HFF-Myc (cell line): Measurements from ENCODE around the gene IRAK2.

Source experiments
- DNase-seq: peaks from one replicate; pipeline ENCODE4 v3.0.0-alpha.2; 2011; ENCODE audit warnings: low read depth; ENCODE audit errors: extremely low read depth
- H3K4me3 ChIP-seq: replicated peaks from 2 replicates; pipeline ENCODE4 v1.5.1; 2011; ENCODE audit warnings: low read depth, mild to moderate bottlenecking, control low read depth, low read length
- TF ChIP-seq, protein P1 (sequence below): IDR thresholded peaks from 2 replicates; pipeline ENCODE4 v1.5.1; 2012; ENCODE audit warnings: mild to moderate bottlenecking, low read depth, low read length, control low read depth; ENCODE audit errors: missing control alignments

IRAK2 gene

DNA sequence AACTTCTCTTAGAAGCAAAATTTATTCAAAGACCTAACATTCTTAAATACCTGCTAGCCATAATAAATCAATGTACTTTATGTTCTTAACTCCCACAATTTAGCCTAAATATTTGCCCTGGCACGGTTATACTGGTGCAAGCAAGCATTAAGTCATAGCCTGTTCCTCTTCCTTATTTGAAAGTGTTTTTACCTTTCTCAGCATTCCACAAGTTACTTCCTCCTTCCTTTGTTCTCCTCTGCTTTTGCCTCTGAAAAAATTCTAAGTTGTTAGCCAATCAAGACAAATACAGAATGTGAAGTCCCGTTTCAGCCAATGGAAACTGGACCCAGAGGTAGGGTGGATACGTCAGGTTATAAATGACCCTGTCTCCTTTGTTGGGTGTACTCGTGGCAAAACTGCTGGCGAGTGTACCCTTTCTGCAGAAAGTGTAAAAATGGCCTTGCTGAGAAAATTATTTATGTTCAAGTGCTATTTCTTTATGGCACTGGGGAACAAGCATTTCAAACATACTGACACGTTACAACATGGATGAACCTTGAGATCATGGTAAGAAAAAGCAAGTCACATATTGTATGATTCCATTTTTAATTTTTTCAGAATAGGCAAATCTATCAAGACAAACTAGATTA lies 80.5 kb downstream of the IRAK2 start:
- TF ChIP-seq, protein P1, sequence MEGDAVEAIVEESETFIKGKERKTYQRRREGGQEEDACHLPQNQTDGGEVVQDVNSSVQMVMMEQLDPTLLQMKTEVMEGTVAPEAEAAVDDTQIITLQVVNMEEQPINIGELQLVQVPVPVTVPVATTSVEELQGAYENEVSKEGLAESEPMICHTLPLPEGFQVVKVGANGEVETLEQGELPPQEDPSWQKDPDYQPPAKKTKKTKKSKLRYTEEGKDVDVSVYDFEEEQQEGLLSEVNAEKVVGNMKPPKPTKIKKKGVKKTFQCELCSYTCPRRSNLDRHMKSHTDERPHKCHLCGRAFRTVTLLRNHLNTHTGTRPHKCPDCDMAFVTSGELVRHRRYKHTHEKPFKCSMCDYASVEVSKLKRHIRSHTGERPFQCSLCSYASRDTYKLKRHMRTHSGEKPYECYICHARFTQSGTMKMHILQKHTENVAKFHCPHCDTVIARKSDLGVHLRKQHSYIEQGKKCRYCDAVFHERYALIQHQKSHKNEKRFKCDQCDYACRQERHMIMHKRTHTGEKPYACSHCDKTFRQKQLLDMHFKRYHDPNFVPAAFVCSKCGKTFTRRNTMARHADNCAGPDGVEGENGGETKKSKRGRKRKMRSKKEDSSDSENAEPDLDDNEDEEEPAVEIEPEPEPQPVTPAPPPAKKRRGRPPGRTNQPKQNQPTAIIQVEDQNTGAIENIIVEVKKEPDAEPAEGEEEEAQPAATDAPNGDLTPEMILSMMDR = no peak
- DNase-seq = no peak
- no peak overlapping the region for H3K4me3 ChIP-seq

DNA sequence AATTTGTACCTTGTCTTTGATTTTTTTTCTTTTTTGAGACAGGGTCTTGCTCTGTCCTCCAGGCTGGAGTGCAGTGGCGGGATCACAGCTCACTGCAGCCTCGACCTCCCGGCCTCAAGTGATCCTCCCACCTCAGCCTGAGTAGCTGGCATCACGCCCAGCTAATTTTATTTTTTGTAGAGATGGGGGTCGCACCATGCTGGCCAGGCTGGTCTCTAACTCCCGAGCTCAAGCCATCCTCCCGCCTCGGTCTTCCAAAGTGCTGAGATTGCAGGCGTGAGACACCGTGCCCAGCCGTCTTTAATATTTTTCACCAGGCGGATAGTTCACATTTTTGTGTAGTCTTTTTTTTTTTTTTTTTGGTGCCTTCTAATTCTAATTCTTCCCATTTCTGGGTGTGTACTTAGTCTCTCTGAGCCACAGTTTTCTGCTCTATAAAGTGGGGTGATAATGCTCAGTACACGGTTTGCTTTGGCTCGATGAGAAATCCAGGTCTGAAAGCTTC lies 83.0 kb downstream of the IRAK2 start:
- peak overlapping the region; percentile 91 for H3K4me3 ChIP-seq
- TF ChIP-seq, protein P1 = no peak
- no peak for DNase-seq

DNA sequence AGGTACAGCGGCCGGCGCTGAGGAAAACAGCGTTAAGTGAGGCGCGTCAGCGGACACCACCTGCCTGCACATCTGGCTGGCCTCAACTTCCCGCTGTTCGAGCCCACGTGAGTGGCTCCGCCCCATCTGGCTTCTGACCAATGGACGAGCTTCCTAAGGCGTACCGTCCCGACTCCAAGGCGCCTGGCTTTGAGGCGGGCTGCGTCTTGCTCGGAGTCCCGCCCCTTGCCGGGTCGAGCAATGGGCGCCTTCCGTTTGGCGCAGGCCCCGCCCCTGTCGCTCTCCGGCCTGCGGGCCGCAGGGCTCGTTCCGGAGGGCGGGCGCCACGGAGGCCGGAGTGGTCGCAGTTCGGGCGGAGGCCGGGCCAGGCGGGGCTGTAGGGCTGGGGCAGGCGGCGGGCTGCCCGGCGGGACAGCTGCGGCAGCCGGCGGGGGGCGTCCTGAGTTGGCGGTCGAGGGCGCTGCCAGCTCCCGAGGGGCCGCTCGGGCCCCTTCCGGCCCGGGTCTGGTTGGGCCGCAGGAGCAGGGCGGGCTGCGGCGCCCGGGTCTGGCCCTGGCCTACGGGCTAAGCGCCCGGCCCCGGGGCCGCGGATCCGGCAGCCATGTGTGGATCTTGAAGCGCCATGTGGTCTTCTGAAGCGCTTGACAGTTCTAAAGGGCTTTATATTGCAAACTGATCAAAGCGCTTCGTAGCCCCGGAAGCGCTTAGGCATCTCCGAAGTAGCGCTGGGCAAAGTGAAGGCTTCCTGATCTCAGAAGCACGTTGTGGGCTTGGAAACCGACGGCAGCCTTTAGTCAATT lies 83.7 kb downstream of the IRAK2 start, which contains the start of gene TATDN2:
TSS of gene TATDN2 (plus strand) at position 276 of the 800 bp plus-strand sequence. CDS start 742 bp downstream, outside the sequence.
- TF ChIP-seq, protein P1 = no peak
- peak; percentile 93 for DNase-seq
- peak within 1 kb of the TSS; percentile 91 for H3K4me3 ChIP-seq

DNA sequence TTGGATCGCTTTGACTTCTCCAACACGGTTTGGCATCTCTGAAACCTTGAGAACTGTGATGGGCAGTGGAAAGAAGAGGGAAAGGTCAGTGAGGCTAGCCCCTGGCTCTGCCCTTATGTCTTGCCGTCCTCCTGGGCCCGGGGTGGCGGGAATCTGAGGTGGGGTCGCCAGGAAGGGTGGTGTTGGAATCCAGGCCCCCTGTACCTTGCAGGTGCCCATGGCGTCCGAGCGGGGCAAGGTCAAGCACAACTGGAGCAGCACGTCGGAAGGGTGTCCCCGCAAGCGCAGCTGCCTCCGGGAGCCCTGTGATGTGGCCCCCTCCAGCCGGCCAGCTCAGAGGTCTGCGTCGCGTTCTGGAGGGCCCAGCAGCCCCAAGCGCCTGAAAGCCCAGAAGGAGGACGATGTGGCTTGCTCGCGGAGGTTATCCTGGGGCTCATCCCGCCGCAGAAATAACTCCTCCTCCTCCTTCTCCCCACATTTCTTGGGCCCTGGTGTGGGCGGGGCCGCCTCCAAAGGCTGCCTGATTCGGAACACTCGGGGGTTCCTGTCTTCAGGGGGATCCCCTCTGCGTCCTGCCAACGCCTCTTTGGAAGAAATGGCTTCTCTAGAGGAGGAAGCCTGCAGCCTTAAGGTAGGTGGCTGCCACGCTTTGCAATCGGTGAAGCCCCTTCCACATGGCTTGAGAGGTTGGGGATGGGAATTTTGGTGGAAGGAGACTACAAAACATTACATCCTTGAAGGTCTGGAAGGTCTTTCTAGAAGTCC lies 84.4 kb downstream of the IRAK2 start:
- TF ChIP-seq, protein P1 = no peak
- no peak for DNase-seq
- peak overlapping the region; percentile 91 for H3K4me3 ChIP-seq

DNA sequence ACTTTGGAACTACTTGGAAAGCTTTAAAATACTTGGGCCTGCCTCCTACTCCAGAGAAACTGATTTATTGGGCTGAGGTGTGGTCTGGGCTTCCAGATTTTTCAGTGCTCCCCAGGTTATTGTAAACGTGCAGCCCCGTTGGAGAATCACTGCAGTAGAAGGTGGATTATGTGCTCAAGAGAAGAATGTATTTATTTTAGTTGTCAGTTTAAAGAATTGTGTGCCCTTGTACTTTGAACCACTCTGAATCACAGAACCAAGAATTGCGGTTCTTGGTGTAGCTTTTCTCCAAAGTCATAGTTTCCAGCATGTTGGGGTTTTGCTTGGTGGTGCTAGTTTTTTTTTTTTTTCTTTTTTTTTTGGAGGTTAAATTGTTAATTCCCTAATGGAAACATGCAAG lies 85.1 kb downstream of the IRAK2 start:
- no peak for DNase-seq
- TF ChIP-seq, protein P1 = no peak
- peak overlapping the region; percentile 91 for H3K4me3 ChIP-seq

DNA sequence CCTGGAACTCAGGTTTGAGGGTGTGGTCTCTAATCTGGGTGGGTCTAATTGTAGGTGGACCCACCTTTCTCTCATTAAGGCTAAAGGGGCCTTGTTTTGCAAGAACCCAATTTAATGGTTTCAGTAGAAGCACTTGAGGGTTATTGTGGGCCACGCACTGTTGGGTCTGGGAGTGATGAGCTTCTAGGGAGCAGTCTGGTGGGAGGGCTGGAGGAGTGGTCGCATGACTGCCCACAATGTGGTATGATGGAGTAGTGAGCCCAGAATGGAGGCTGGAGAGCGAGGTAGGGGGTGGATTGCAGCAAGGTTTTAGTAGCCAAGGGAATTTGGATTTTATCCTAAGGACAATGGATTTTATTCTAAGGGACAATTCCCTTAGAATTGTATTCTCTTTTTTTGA lies 86.3 kb downstream of the IRAK2 start:
- no peak for DNase-seq
- peak overlapping the region; percentile 91 for H3K4me3 ChIP-seq
- TF ChIP-seq, protein P1 = no peak
